BLaER1 (cell line): ENCODE results near the gene RBM10.

ENCODE experiments used
- H3K27ac ChIP-seq: shearing (Covaris generic); formaldehyde crosslinking; 2 replicates; pipeline ENCODE4 v1.8.1; 2022
- H3K27me3 ChIP-seq: shearing (Covaris generic); formaldehyde crosslinking; 2 replicates; pipeline ENCODE4 v1.8.1; 2022
- H3K36me3 ChIP-seq: shearing (Covaris generic); formaldehyde crosslinking; 2 replicates; pipeline ENCODE4 v1.8.1; 2022
- H3K4me1 ChIP-seq: shearing (Covaris generic); formaldehyde crosslinking; 2 replicates; pipeline ENCODE4 v1.8.1; 2022
- H3K4me2 ChIP-seq: shearing (Covaris generic); formaldehyde crosslinking; 2 replicates; pipeline ENCODE4 v1.8.1; 2022
- H3K4me3 ChIP-seq: shearing (Covaris generic); formaldehyde crosslinking; 2 replicates; pipeline ENCODE4 v1.8.1; 2022
- H3K9ac ChIP-seq: shearing (Covaris generic); formaldehyde crosslinking; 2 replicates; pipeline ENCODE4 v1.8.1; 2022
- H3K9me3 ChIP-seq: shearing (Covaris generic); formaldehyde crosslinking; 2 replicates; pipeline ENCODE4 v1.8.1; 2022
- H4K20me1 ChIP-seq: shearing (Covaris generic); formaldehyde crosslinking; 2 replicates; pipeline ENCODE4 v1.8.1; 2022
- Cebpa-rat ChIP-seq: shearing (Covaris generic); IDR thresholded peaks from 2 replicates; pipeline ENCODE4 v1.8.1; 2022

The RBM10 gene

GRCh38 chrX:47202877-47203276, 57.9 kb downstream of the RBM10 start:
- no peaks in the 10 kb centered on the region for H3K9me3 ChIP-seq
- H3K4me2 ChIP-seq, result no peak overlapping the region
- no peak overlapping the region for H3K4me3 ChIP-seq
- no peaks in the 10 kb centered on the region for H3K27me3 ChIP-seq
- TF ChIP-seq Cebpa-rat, result no peak
- H3K9ac ChIP-seq, result no peak overlapping the region
- no peak overlapping the region for H3K27ac ChIP-seq
- H3K36me3 ChIP-seq, result peaks cover 100% of the 10 kb centered on the region
- peaks cover 100% of the 10 kb centered on the region for H4K20me1 ChIP-seq
- no peaks in the 10 kb centered on the region for H3K4me1 ChIP-seq

- Histone ChIP-seq H3K9me3 (no peaks in the 10 kb centered on the region), H3K27me3 (no peaks in the 10 kb centered on the region), H3K4me1 (no peaks in the 10 kb centered on the region), H3K4me3 (no peak overlapping the region), H3K27ac (no peak overlapping the region), H3K4me2 (no peak overlapping the region), H3K9ac (no peak overlapping the region), H4K20me1 (peaks cover 100% of the 10 kb centered on the region), H3K36me3 (peaks cover 100% of the 10 kb centered on the region)
- TF ChIP-seq Cebpa-rat, result no peak
Observed at GRCh38 chrX:47204970-47205369, 59.9 kb downstream of the RBM10 start.

DNA sequence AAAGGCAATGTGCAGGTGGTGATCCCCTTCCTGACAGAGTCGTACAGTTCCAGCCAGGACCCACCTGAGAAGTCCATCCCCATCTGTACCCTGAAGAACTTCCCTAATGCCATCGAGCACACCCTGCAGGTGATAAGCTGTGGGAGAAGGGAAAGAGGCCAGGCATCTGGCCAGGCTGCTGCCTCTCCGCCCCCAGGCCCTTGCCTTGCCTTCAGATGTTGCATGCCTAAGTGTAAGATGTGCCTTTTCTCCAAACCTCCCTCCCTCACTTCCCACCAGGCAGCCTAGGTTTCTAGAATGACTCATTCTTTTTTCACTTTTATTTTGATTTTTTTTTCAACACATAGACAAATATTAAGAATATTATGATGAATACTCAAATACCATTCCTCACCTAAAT, 61.3 kb downstream of the RBM10 start:
- H3K9me3 ChIP-seq, result no peaks in the 10 kb centered on the region
- peaks cover 100% of the 10 kb centered on the region for H3K36me3 ChIP-seq
- no peaks in the 10 kb centered on the region; the same call in 1 of the 2 replicates for H3K27me3 ChIP-seq
- TF ChIP-seq Cebpa-rat, result no peak
- peaks cover 100% of the 10 kb centered on the region for H4K20me1 ChIP-seq
- H3K4me2 ChIP-seq, result no peak overlapping the region
- no peaks in the 10 kb centered on the region for H3K4me1 ChIP-seq
- H3K27ac ChIP-seq, result no peak overlapping the region
- H3K4me3 ChIP-seq, result no peak overlapping the region
- H3K9ac ChIP-seq, result no peak overlapping the region

DNA sequence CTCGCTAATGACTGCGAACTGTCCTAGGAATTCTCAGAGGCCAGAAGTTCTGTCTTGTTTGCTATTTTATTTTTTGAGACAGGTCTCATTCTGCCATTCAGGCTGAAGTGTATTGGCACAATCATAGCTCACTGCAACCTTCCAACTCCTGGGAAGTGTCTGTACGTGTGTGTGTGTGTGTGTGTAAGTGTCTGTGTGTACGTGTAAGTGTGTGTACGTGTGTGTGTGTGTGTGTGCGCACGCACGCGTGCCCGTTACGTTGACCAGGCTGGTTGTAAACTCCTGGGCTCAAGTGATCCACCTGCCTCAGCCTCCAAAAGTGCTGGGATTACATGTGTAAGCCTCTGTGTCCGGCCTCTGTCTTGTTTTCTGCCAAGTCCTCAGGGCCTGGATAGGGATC, 63.1 kb downstream of the RBM10 start:
- Histone ChIP-seq H3K9me3 (no peaks in the 10 kb centered on the region), H3K4me2 (no peak overlapping the region), H3K27me3 (peaks cover 2% of the 10 kb centered on the region; the same call in 1 of the 2 replicates), H4K20me1 (peaks cover 100% of the 10 kb centered on the region), H3K9ac (no peak overlapping the region), H3K36me3 (peaks cover 100% of the 10 kb centered on the region), H3K4me3 (no peak overlapping the region), H3K4me1 (no peaks in the 10 kb centered on the region), H3K27ac (no peak overlapping the region)
- no peak for TF ChIP-seq Cebpa-rat

DNA sequence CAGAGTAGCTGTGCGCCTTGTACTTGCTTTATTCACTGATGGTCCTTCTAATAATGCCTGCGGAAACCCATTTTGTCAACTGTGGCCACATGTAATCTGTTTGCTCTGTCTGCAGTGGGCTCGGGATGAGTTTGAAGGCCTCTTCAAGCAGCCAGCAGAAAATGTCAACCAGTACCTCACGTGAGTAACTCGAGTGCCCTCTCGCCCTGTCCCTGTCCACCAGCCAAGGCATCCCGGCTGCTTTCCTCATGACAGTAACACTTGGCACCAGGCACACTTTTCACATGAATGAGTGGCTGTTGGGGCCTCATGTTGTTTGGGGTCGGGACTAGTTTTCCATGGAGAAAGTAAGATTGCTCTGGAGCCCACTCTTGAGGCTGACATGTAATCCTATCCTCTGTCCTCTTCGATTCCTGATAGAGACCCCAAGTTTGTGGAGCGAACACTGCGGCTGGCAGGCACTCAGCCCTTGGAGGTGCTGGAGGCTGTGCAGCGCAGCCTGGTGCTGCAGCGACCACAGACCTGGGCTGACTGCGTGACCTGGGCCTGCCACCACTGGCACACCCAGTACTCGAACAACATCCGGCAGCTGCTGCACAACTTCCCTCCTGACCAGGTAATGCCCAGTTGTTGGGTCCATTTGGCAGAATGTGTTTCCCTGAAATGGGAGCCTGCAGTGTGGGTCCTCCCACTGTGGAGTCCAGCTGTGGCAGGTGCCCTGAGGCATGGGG, 64.7 kb downstream of the RBM10 start:
- no peak overlapping the region for H3K9ac ChIP-seq
- H3K4me2 ChIP-seq, result no peak overlapping the region
- H3K4me3 ChIP-seq, result no peak overlapping the region
- no peaks in the 10 kb centered on the region for H3K9me3 ChIP-seq
- H3K36me3 ChIP-seq, result peaks cover 100% of the 10 kb centered on the region
- H3K27me3 ChIP-seq, result peaks cover 3% of the 10 kb centered on the region; the same call in 1 of the 2 replicates
- H3K4me1 ChIP-seq, result no peaks in the 10 kb centered on the region
- TF ChIP-seq Cebpa-rat, result no peak
- no peak overlapping the region for H3K27ac ChIP-seq
- H4K20me1 ChIP-seq, result peaks cover 100% of the 10 kb centered on the region

DNA sequence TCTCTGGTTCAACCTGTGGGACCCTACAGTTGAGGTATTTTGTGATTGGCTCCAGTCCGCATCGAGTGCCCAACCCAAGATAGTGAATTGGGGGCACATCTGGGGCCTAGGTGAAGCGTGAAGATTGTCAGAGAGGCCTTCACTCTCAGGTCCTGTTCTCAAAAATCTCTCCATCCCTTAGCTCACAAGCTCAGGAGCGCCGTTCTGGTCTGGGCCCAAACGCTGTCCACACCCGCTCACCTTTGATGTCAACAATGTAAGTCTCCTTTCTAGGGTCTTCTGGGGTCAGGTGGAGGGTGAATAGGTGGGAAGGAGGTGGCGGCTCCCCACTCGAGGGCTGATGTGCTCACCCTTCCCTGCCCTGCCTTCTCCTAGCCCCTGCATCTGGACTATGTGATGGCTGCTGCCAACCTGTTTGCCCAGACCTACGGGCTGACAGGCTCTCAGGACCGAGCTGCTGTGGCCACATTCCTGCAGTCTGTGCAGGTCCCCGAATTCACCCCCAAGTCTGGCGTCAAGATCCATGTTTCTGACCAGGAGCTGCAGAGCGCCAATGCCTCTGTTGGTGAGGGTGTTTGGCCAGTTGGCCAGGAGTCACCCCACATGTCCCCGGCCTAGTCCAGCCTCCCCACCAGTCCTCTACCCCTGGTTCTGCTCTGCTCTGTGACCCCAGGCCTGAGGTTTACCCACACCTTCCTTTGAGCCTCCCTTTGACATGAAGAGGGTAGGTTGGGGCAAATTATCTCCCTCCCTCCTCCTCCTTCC, 65.8 kb downstream of the RBM10 start:
- Histone ChIP-seq H3K27ac (no peak overlapping the region), H3K36me3 (peaks cover 100% of the 10 kb centered on the region), H3K4me1 (no peaks in the 10 kb centered on the region), H4K20me1 (peaks cover 100% of the 10 kb centered on the region), H3K4me2 (no peak overlapping the region), H3K9ac (no peak overlapping the region), H3K9me3 (no peaks in the 10 kb centered on the region), H3K27me3 (peaks cover 3% of the 10 kb centered on the region; the same call in 1 of the 2 replicates), H3K4me3 (no peak overlapping the region)
- no peak for TF ChIP-seq Cebpa-rat

GRCh38 chrX:47212381-47213293, 67.6 kb downstream of the RBM10 start:
- Histone ChIP-seq H3K36me3 (peaks cover 90% of the 10 kb centered on the region), H4K20me1 (peaks cover 99% of the 10 kb centered on the region)

DNA sequence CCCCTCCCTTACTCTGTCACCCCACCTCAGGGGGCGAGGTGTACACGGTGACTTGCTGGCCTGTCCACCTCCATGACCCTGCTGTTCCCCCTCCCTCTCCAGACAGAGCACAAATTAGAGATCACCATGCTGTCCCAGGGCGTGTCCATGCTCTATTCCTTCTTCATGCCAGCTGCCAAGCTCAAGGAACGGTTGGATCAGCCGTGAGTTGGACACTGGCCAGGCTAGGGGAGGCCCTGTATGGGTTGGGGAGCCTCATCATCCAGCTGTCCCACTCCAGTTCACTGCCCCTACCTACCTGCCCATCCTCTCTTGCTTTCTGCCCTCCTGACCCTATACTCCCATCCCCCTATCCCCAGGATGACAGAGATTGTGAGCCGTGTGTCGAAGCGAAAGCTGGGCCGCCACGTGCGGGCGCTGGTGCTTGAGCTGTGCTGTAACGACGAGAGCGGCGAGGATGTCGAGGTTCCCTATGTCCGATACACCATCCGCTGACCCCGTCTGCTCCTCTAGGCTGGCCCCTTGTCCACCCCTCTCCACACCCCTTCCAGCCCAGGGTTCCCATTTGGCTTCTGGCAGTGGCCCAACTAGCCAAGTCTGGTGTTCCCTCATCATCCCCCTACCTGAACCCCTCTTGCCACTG, 69.5 kb downstream of the RBM10 start:
- Histone ChIP-seq H3K9ac (no peak overlapping the region), H3K27me3 (peaks cover 3% of the 10 kb centered on the region; the same call in 1 of the 2 replicates), H3K4me2 (no peak overlapping the region), H4K20me1 (peaks cover 90% of the 10 kb centered on the region), H3K4me1 (peaks cover 20% of the 10 kb centered on the region), H3K4me3 (no peak overlapping the region), H3K36me3 (peaks cover 71% of the 10 kb centered on the region), H3K27ac (no peak overlapping the region), H3K9me3 (no peaks in the 10 kb centered on the region)
- no peak for TF ChIP-seq Cebpa-rat

More at GRCh38 chrX:47212381-47213293, 67.6 kb downstream of the RBM10 start:
- Histone ChIP-seq H3K4me3 (no peak overlapping the region), H3K27me3 (peaks cover 3% of the 10 kb centered on the region; the same call in 1 of the 2 replicates), H3K27ac (no peak overlapping the region), H3K9me3 (no peaks in the 10 kb centered on the region), H3K9ac (no peak overlapping the region), H3K4me2 (no peak overlapping the region), H3K4me1 (peaks cover 14% of the 10 kb centered on the region)
- TF ChIP-seq Cebpa-rat, result no peak

- TF ChIP-seq Cebpa-rat, result no peak
- peaks cover 28% of the 10 kb centered on the region for H3K4me1 ChIP-seq
- peaks cover 90% of the 10 kb centered on the region for H4K20me1 ChIP-seq
- H3K27ac ChIP-seq, result no peak overlapping the region
- no peak overlapping the region for H3K9ac ChIP-seq
- peaks cover 3% of the 10 kb centered on the region; the same call in 1 of the 2 replicates for H3K27me3 ChIP-seq
- H3K4me2 ChIP-seq, result no peak overlapping the region
- H3K36me3 ChIP-seq, result peaks cover 63% of the 10 kb centered on the region
- H3K4me3 ChIP-seq, result no peak overlapping the region
- no peaks in the 10 kb centered on the region for H3K9me3 ChIP-seq
Observed at GRCh38 chrX:47215291-47215900, 70.4 kb downstream of the RBM10 start.
